Choroid plexus epithelial cell (primary cell): ENCODE results near the gene KBTBD8.

Experiments
- DNase-seq: peaks from one replicate; pipeline ENCODE4 v3.0.0-alpha.2; 2010; ENCODE audit warnings: low read depth
- H3K4me3 ChIP-seq: 2 replicates; pipeline ENCODE4 v1.5.1; 2011; ENCODE audit warnings: low read depth, mild to moderate bottlenecking, control low read depth, low read length, moderate library complexity
- CTCF ChIP-seq: conservative IDR thresholded peaks from 2 replicates; pipeline ENCODE4 v1.5.1; 2011; ENCODE audit warnings: low read depth, mild to moderate bottlenecking, control low read depth, inconsistent platforms, low read length, moderate library complexity

The KBTBD8 gene

GRCh38 chr3:66986406-66986805, 11.7 kb upstream of the KBTBD8 start:
- H3K4me3 ChIP-seq, result no peak overlapping the region
- no peak for TF ChIP-seq CTCF
- no peak for DNase-seq

DNA sequence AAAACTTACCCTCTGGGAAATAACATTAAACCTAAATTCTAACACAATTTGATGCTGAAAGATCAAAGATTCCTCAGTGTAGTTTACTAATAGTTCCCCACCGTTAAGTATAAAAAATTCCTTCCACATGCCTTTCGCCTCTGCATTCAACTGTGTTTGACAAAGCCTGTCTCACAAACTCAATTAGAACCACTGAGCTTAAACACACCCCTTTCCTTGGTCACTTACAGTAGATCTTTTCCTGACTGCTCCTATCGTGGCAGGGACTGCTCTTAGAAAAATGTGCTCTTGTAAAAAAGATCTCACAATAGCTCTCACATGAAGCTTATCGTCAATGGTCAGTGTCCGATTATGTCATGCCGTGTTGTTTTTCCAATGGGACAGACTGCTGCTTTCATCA, 8.9 kb upstream of the KBTBD8 start:
- no peak overlapping the region for H3K4me3 ChIP-seq
- DNase-seq, result no peak
- TF ChIP-seq CTCF, result no peak

DNA sequence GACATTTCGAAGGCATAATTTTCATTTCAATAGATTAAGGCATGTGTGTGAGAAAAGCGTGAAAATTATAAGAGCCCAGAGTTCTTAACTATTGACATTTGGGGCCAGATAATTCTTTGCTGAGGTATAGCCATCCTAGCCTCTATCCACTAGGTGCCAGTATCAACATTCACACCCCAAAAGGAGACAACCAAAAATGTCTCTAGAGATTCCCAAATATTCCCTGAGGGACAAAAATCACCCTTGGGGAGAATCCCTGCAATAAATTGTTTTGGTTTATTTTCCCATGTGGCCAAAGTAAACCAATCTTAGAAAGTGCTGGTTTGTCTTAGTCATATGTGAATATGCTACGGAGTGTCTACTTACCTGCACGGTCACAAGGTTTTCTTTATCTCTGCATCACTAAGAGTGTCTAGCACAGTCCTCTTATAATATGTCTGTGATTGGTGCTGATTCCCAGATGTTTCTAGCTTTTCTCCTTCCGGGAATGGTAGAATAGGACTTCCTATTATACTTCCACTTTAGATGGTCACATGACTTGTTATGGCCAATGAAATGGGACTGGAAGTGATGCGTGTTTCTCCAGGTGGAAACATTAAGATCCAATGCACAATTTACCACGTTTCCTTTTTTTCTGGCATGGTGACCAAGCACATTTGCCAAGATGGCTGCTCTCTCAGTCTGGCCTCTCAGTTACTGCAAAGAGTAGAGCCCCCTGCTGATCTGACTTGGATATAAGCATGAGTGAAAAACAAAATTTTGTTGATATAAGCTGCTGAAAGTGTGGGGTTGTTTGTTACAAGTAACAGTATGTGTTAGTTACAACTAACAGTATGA, 8.0 kb upstream of the KBTBD8 start:
- peak; percentile 30 for DNase-seq

DNA sequence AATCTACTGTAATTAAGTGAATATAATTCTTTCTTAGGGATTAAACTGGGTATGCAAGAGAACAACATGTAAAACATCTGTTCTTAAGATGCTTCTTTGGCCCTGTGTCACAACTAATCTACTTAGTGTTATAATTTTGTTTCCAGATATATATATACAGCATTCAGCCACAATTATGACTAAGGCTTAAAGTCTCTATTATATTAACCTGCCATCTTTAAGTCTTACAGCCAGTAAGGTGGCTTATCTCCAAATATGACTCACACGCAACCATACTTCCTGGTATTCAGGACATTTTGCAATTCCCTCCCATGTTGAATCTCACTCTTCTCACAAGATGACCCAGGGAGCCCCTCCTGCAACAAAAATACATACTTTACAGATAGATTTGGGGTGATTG, 6.6 kb upstream of the KBTBD8 start:
- no peak overlapping the region for H3K4me3 ChIP-seq
- no peak for TF ChIP-seq CTCF
- DNase-seq, result peak; percentile 94

More for the DNA sequence above, 8.0 kb upstream of the KBTBD8 start:
- peak; percentile 54 for TF ChIP-seq CTCF
- no peak overlapping the region for H3K4me3 ChIP-seq

DNA sequence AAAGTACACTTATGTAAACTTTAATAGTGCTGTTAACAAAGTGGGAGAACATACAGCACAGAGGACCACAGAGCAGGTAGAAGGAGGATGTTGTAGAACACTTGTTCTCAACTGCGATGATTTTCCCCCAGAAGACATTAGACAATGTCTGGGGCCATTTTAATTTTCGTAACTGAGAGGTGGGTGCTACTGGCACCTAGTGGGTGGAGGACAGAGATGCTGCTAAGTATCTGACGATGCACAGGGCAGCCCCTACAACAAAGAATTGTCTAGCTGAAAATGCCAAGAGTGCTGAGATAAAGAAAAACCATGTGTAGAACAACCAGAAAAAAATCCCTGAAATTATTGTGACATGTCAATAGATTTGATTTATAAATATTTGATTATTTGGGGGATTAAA, 5.0 kb upstream of the KBTBD8 start:
- TF ChIP-seq CTCF, result no peak
- no peak overlapping the region for H3K4me3 ChIP-seq
- DNase-seq, result no peak

DNA sequence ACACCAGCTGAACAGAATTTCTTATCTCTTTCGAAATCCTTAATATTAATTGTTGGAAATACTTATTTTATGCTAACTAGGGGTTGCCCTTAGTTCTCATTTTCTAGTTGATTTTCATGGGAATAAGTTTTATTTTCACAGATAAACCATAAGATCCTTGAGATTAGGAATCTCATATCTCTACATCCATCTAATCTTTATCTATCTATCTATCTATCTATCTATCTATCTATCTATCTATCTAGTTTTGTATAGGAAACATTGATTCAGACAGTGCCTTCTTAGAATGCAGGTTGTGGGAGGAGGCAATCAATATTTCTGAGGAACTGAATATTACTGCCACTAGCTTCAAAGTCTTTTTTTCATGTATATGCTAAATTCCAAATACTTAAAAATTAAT, 3.5 kb upstream of the KBTBD8 start:
- no peak for DNase-seq
- no peak overlapping the region for H3K4me3 ChIP-seq
- no peak for TF ChIP-seq CTCF

DNA sequence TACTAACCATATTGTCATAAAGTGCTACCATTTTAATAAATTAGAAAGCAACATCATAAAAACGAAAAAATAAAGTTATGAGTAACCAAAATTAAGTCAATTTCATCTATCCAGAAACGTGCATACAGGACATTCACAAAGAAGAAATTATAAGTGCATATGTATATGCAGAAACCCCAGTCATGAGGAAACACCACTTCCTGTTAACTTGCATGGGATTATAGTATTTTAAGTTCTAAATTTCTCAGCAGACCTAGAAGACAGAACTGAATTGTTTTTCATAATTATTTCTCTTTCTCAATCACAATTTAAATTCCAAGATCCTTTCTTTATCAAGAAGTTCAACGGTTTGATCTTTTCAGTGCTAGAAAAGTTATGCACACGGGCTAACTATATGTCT, 1.4 kb upstream of the KBTBD8 start:
- no peak overlapping the region for H3K4me3 ChIP-seq
- no peak for DNase-seq
- no peak for TF ChIP-seq CTCF
